Esophagus muscularis mucosa (tissue), 4 donors: Measurements from ENCODE around the gene PGF. TPM values are rescaled to one million over a fixed set of nuclear protein-coding genes. Genes with fewer than 3 reads are reported as not detected.

ENCODE experiments used
- DNase-seq: peaks from one replicate; pipeline ENCODE4 v3.0.0-alpha.2; 2017; ENCODE audit errors: extremely low spot score
- H3K27ac ChIP-seq, 4 donors: fragments of 200-600 bp; sonication (generic); replicated peaks in 1 of 4; 1 replicate in 3 of 4; 2 replicates in 1 of 4; pipeline ENCODE4 v1.5.1; 2016 to 2019; ENCODE audit warnings: mild to moderate bottlenecking in 1 of 4
- H3K27me3 ChIP-seq, 4 donors: fragments of 200-600 bp; sonication (generic); one replicate each; pipeline versions ENCODE4 v1.5.1 to v1.6.0; 2016 to 2019
- H3K36me3 ChIP-seq, 4 donors: fragments of 200-600 bp; sonication (generic); one replicate each; pipeline ENCODE4 v1.5.1; 2016 to 2019
- H3K4me1 ChIP-seq, 4 donors: fragments of 200-600 bp; sonication (generic); one replicate each; pipeline ENCODE4 v1.5.1; 2016 to 2019
- H3K4me3 ChIP-seq, 4 donors: fragments of 200-600 bp; sonication (generic); 1 replicate in 2 of 4; 2 replicates in 2 of 4; pipeline ENCODE4 v1.5.1; 2016 to 2019; ENCODE audit warnings: mild to moderate bottlenecking in 4 of 4, moderate library complexity in 1 of 4
- H3K9me3 ChIP-seq, 4 donors: fragments of 200-600 bp; sonication (generic); 1 replicate in 3 of 4; 2 replicates in 1 of 4; pipeline ENCODE4 v1.5.1; 2016 to 2019
- CTCF ChIP-seq, 3 experiments: fragments of 200-600 bp in 2 of 3; fragments of 450-650 bp in 1 of 3; sonication (generic) in 2 of 3; IDR thresholded peaks; one replicate each; pipeline ENCODE4 v1.5.1; 2017 to 2019; ENCODE audit warnings: antibody characterized with exemption in 3 of 3, mild to moderate bottlenecking in 2 of 3, moderate library complexity in 1 of 3
- EP300 ChIP-seq: sonication (generic); formaldehyde crosslinking; IDR thresholded peaks from one replicate; pipeline ENCODE4 v1.6.1; 2017; ENCODE audit warnings: antibody characterized with exemption
- POLR2A ChIP-seq: fragments of 450-650 bp; IDR thresholded peaks from one replicate; pipeline ENCODE4 v1.6.1; 2017; ENCODE audit warnings: antibody characterized with exemption, moderate library complexity, mild to moderate bottlenecking, low read depth
- POLR2AphosphoS5 ChIP-seq, 2 donors: sonication (generic); formaldehyde crosslinking; IDR thresholded peaks; one replicate each; pipeline ENCODE4 v1.6.1; 2017; ENCODE audit warnings: antibody characterized with exemption in 2 of 2
- WGBS: methylation state at CpG from one replicate; pipeline ENCODE4 v1.1.5; 2018; 5-methylcytosine and 5-hydroxymethylcytosine counted together
- intact Hi-C: fragments of 100-400 bp; cut with DNase I; formaldehyde crosslinking; loops from one replicate; pipeline ENCODE4 v1.15.1; 2023
- total RNA-seq, 4 donors: library from RNA; depleted of rRNA; stranded (reverse); fragments of >200 nt; gene quantifications; one replicate each; pipeline versions ENCODE4 v1.1.0 to v1.2.1, GENCODE V29; 2016

Gene PGF
- total RNA-seq, 4 donors from 2014 or later: 16.7 to 69.6 (median 18.4) TPM

DNA sequence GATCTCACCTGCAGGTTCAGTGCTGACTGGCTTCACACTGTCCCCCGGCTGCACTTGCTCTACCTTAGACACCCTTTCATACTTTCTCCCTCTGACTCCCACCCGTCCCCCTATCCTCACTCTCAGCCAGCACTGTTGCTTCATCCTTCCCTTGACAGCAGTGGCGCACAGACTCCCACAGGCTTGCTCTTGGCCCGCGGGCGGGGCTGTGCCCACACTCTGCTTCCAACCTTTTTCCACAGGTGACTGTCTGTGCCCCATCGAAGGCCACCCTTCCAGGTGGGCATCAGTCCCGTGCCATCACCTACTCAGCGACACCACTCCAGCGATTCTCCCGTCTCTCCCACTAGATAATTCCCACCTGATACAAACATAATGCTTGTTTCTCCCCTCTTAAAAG is 31.3 kb downstream of the PGF start:
- intact Hi-C loops: no loop called here
- no peaks in the 10 kb centered on the region for H3K9me3 ChIP-seq
- no peak overlapping the region for H3K27ac ChIP-seq
- peaks cover 0 to 8% (median 5%) of the 10 kb centered on the region in 4 donors for H3K36me3 ChIP-seq
- no peaks in the 10 kb centered on the region for H3K27me3 ChIP-seq
- no peak for DNase-seq
- TF ChIP-seq POLR2A (no peak), CTCF (IDR thresholded peaks at IDR 0.05) (no peak), EP300 (no peak), POLR2AphosphoS5 (IDR thresholded peaks at IDR 0.05) (no peak)
- no peak overlapping the region for H3K4me3 ChIP-seq
- 89% methylated on average over 11 of the region's 11 CpGs for WGBS
- H3K4me1 ChIP-seq: peaks cover 13 to 23% (median 18%) of the 10 kb centered on the region in 4 donors

GRCh38 chr14:74922752-74923401 is 32.5 kb downstream of the PGF start, which contains the start of gene RPS6KL1:
Gene RPS6KL1, minus strand, starts transcription at chr14:74923260. Its CDS starts 1,719 bp downstream, at chr14:74921541.
- no peak for DNase-seq
- Histone ChIP-seq H3K27ac (peak within 1 kb of the TSS; percentile 75 to 82 (median 76)), H3K4me1 (peaks cover 21 to 32% (median 28%) of the 10 kb centered on the region in 4 donors), H3K4me3 (peak within 1 kb of the TSS; percentile 67 to 80 (median 79)), H3K9me3 (no peaks in the 10 kb centered on the region), H3K36me3 (peaks cover 0 to 17% (median 5%) of the 10 kb centered on the region in 4 donors), H3K27me3 (no peaks in the 10 kb centered on the region)
- peak; percentile 67 to 69 for TF ChIP-seq POLR2AphosphoS5 (IDR thresholded peaks at IDR 0.05)
- no peak for TF ChIP-seq EP300
- TF ChIP-seq POLR2A: peak; percentile 37
- intact Hi-C loops: no loop called here
- WGBS: 6% methylated on average over 26 of the region's 51 CpGs

- Histone ChIP-seq H3K27me3 (no peaks in the 10 kb centered on the region), H3K9me3 (no peaks in the 10 kb centered on the region), H3K27ac (peak overlapping the region; percentile 75 to 82 (median 76)), H3K4me1 (peaks cover 28 to 39% (median 35%) of the 10 kb centered on the region in 4 donors), H3K4me3 (peak overlapping the region; percentile 67 to 80 (median 79)), H3K36me3 (peaks cover 0 to 17% (median 5%) of the 10 kb centered on the region in 4 donors)
- no peak for DNase-seq
- intact Hi-C loops: no loop called here
- 71% methylated on average over 18 of the region's 19 CpGs for WGBS
- TF ChIP-seq POLR2A (no peak), CTCF (IDR thresholded peaks at IDR 0.05) (no peak), POLR2AphosphoS5 (IDR thresholded peaks at IDR 0.05) (no peak), EP300 (no peak)
Observed at GRCh38 chr14:74921987-74922751, 33.2 kb downstream of the PGF start.

DNA sequence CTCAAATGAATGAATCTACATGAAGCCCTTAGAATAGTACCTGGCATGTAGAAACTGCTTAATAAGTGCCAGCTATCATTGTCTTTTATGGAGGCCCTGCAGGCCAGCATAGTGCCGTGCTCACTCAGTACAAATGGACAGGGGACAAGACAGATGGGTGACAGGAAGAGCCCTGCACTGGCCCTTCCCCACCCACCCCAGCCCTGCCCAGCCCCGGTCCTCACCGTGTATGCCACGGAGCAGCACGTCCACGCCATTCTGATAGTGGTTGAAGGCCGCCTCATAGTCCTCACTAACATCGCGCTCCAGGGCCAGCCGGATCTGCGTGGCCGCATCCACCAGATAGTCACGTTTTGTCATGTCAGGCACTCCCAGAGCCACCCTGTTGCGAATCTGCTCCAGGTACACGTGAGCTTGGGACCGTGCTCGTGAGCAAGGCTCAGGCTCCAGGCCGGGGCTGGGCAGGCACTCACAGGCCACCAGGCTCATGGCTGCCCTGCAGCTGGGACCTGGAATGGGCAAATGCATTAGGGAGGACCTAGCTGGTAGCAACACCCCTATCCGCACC is 34.3 kb downstream of the PGF start:
- DNase-seq: no peak
- no peak overlapping the region for H3K27ac ChIP-seq
- H3K4me3 ChIP-seq: no peak overlapping the region
- peaks cover 0 to 17% (median 5%) of the 10 kb centered on the region in 4 donors for H3K36me3 ChIP-seq
- H3K4me1 ChIP-seq: peaks cover 36 to 47% (median 42%) of the 10 kb centered on the region in 4 donors
- H3K9me3 ChIP-seq: no peaks in the 10 kb centered on the region
- intact Hi-C loops: no loop called here
- 91% methylated on average over 18 of the region's 19 CpGs for WGBS
- H3K27me3 ChIP-seq: no peaks in the 10 kb centered on the region
- TF ChIP-seq POLR2AphosphoS5 (IDR thresholded peaks at IDR 0.05) (no peak), EP300 (no peak), POLR2A (no peak)

DNA sequence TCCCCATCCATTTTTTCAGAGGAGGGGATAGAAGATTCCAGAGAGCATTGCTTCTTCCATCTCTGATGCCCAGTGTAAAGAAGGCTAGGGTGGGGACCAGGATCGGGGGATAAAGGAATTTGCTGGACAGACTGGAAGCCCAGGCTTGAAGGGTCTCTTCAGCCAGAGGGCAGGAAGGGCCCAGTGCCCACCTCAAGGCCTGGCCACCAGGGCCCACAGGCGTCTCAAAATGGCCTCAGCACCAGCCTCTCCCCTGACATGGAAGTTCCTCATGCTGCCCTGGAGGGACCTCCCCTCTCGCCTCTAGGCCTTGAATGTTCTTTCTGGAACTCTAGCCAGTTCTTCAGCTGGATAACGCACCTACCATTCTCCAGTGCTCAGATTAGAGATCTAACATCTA is 35.1 kb downstream of the PGF start:
- H3K9me3 ChIP-seq: no peaks in the 10 kb centered on the region
- peaks cover 40 to 51% (median 44%) of the 10 kb centered on the region in 4 donors for H3K4me1 ChIP-seq
- no peak overlapping the region for H3K27ac ChIP-seq
- intact Hi-C loops: no loop called here
- no peaks in the 10 kb centered on the region for H3K27me3 ChIP-seq
- 94% methylated on average over 3 of the region's 4 CpGs for WGBS
- DNase-seq: no peak
- TF ChIP-seq CTCF (IDR thresholded peaks at IDR 0.05) (no peak), POLR2A (no peak), EP300 (no peak), POLR2AphosphoS5 (IDR thresholded peaks at IDR 0.05) (no peak)
- peaks cover 0 to 17% (median 5%) of the 10 kb centered on the region in 4 donors for H3K36me3 ChIP-seq
- no peak overlapping the region for H3K4me3 ChIP-seq
